Measurements from ENCODE around the gene GTPBP2.
"Not testable (repeated sequence)": the region's sequence is repeated elsewhere in the genome, so short reads cannot be mapped to it uniquely, and the experiment has no call there.

GTPBP2 gene

DNA sequence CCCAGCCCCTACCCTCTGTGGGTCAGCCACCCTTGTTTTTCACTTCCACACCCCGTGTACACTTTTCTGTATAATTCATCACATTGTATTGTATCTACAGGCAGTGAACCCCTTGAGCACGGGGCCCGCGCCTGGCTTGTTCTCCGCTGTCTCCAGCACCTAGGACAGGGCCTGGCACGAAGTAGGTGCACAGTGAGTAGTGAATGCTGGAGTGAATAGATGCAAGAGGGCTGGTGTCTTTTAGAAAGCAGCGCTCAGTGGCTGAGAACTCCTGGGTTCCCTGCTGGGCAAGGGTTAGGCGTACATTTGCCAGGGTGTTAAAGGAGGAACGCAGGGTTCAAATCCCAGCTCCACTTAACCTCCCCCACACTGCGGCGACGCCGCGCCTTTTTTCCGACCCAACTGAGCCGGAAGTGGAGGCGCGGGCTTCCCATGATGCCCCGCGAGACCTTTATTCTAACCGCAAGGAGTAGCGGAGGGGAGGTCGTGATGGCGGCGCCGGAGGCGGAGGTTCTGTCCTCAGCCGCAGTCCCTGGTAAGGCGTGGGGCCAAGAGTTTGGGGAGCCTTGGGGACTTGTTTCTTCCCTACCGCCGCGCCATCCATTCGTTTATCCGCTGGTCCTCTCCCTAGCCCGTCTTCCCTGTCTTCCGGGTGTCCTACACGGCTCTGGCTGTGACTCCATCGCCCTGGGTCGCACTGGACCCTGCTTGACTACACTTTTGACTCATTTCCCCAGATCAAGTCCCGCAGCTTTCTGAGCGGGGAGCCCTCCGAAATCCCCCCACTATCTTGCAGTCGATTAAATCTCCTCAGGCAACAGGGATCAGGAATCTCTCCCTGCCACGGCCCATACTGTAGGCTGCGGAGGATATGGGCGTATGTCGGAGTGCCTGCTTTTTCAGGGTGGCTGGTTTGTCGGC lies 6.6 kb upstream of the GTPBP2 start, which contains the start of gene MAD2L1BP:
Gene MAD2L1BP (plus strand): TSS at position 454 of the 921 bp plus-strand sequence. CDS start 36 bp downstream, at position 490.
- DNase-seq (ENCODE audit: low read depth): peak; percentile 64
- H3K4me3 ChIP-seq (ENCODE audit: low read length): peak within 1 kb of the TSS; percentile 98
- TF ChIP-seq, protein P1, sequence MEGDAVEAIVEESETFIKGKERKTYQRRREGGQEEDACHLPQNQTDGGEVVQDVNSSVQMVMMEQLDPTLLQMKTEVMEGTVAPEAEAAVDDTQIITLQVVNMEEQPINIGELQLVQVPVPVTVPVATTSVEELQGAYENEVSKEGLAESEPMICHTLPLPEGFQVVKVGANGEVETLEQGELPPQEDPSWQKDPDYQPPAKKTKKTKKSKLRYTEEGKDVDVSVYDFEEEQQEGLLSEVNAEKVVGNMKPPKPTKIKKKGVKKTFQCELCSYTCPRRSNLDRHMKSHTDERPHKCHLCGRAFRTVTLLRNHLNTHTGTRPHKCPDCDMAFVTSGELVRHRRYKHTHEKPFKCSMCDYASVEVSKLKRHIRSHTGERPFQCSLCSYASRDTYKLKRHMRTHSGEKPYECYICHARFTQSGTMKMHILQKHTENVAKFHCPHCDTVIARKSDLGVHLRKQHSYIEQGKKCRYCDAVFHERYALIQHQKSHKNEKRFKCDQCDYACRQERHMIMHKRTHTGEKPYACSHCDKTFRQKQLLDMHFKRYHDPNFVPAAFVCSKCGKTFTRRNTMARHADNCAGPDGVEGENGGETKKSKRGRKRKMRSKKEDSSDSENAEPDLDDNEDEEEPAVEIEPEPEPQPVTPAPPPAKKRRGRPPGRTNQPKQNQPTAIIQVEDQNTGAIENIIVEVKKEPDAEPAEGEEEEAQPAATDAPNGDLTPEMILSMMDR (conservative IDR thresholded peaks at IDR 0.05; ENCODE audit: low read length): no peak

DNA sequence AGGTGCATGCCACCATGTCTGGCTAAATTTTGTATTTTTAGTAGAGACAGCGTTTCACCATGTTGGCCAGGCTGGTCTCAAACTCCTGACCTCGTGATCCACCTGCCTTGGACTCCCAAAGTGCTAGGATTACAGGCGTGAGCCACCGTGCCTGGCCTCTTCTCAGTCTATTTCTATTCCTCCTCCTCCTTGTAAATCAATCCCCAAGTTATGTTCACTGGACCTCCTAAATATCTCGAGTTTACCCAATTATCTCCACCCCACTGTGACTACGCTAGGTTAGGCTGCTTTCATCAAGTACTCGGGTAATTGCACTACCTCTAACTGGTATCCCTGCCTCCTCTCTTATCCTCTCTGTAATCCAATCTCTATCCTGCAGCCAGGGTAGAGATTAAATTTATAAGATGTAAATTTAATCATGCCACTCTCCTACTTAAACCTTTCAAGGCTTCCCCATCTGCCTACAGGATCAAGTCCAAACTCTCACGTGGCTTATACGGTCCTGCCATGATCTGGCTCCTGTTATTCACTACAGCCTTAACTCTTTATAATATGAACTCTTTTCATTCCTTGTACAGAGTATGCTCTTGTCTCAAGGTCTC lies 5.7 kb upstream of the GTPBP2 start:
- TF ChIP-seq, protein P1 (conservative IDR thresholded peaks at IDR 0.05; ENCODE audit: low read length): no peak
- no peak overlapping the region for H3K4me3 ChIP-seq (ENCODE audit: low read length)
- DNase-seq (ENCODE audit: low read depth): no peak

DNA sequence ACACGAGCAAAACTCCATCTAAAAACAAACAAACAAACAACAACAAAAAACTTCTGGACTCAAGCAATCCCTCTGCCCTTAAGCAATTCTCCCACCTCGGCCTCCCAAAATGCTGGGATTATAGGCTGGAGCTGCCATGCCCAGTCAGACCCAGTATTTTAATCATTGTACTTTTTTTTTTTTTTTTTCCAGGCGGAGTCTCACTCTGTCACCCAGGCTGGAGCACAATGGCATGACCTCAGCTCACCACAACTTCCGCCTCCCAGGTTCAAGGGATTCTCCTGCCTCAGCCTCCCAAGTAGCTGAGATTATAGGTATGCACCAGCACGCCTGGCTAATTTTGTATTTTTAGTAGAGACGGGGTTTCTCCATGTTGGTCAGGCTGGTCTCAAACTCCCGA lies 3.9 kb upstream of the GTPBP2 start:
- not testable (repeated sequence) for DNase-seq (ENCODE audit: low read depth); H3K4me3 ChIP-seq (ENCODE audit: low read length)

DNA sequence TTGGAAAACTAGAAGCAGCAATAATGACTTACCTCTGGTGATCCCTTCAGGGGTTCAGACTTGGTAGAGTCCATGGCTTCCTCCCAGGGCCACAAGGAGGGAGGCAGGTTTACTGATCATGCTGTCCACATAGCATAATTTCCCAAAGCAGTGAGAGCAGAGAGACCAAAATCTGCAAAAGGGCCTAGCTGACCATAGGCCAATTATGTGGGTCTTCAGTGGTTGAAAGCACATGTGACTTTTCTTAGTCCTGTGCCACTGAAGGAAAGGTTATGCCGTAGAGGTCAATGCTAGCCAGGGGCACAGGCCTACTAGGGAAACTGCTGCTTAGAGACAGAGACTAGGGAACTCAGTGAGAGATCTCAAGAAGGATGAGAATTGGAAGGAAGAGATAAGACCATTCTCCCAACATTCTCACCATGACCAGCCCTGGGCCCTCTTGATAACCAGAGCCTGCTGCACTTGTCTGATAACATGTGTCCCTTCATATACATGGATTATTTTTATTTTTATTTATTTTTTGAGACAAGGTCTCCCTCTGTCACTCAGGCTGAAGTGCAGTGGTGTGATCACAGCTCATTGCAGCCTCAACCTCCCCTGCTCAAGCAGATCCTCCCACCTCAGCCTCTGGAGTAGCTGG lies 2.0 kb upstream of the GTPBP2 start:
- TF ChIP-seq, protein P1 (conservative IDR thresholded peaks at IDR 0.05; ENCODE audit: low read length): no peak
- H3K4me3 ChIP-seq (ENCODE audit: low read length): no peak overlapping the region
- no peak for DNase-seq (ENCODE audit: low read depth)

DNA sequence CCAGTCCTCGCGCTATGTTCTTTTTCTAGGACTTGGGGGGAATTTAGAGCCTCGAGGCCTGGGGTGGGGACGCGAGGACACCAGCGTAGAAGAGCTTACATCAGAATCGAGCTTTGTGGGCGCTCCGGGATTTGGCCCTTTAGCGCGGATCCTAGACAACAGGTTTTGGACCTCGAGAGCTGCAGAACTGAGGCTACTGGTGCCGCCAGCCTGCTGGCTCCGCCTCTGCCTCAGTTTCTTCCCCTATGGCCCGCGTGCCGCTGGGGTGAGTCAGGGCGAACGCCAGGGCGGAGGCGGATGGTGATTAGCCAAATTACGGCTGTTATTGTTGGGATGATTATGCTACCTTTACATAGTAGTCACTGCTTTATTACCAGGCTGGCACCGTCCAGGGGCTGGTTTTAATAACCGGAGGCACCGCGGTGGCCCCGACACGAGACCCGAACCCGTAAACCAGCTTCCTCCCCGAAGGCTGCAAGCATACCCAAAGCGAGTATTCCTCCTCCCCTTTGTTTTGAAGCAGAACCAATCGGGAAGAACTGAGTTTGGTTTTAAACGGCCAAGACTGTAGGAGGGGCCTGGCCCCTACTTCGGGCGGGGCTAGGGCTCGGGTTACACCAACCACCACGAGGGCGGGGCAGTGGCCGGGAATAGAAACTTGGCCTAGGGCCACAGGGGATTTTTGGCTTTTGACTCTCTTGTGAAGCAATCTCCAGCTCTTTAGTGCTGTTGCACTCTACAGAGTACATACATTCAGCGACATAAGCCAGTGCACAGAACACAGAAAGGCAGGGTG lies 639 bp upstream of the GTPBP2 start:
- TF ChIP-seq, protein P1 (conservative IDR thresholded peaks at IDR 0.05; ENCODE audit: low read length): 0 out of 2 replicates have a peak, but pooled peaks have one; percentile 11
- DNase-seq (ENCODE audit: low read depth): peak; percentile 98

DNA sequence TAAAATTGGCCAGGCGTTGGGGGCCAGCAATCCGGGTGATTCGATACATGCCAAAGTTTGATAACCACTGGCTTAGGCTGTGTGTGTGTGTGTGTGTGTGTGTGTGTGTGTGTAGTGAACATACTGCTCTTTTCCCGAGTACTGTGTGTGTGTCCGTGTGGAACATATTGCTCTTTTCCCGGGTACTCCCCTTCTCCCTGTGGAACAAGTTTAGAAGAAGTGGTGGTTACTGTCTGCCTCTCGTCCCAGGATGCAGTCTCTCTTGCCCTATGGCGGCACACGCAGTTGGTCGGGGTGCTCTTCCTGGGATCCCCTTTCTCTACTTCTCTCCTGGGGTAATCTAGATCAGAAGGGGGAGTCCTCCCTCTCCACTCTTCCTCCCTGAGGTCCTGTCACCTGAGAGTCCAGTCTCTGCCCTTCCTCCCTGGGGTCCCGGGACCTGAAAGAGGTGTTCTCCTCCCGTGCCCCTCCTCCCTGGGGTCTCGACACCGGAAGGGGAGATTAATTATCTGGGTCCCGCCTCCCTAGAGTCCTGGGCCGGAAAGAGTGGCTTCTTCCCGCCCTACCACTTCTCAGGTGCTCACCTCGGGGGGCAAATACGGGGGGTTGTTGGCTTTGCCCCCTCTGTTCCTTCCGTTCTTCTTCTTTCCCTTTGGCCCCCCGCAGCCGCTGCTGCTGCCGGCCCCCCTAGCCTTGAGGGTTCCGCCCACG lies 516 bp downstream of the GTPBP2 start:
- peak; percentile 54 for DNase-seq (ENCODE audit: low read depth)
- H3K4me3 ChIP-seq (ENCODE audit: low read length): peak overlapping the region; percentile 97
- TF ChIP-seq, protein P1 (conservative IDR thresholded peaks at IDR 0.05; ENCODE audit: low read length): no peak

More for the DNA sequence above, 639 bp upstream of the GTPBP2 start:
- peak overlapping the region; percentile 97 for H3K4me3 ChIP-seq (ENCODE audit: low read length)

Measured in AG10803 (cell line).